Progenitor cell of endocrine pancreas (in vitro differentiated cells): Measurements from ENCODE around the gene RAB18. TPM values are rescaled to one million over a fixed set of nuclear protein-coding genes. Genes with fewer than 3 reads are reported as not detected.
A peak's percentile ranks its signal among the peaks of the same experiment; 100 is the strongest.

Source experiments
- DNase-seq: peaks from one replicate; pipeline ENCODE4 v3.0.0; 2021; ENCODE audit warnings: low spot score; ENCODE audit not compliant: unreplicated experiment
- H3K27ac Mint-ChIP-seq: 2 replicates; pipeline ENCODE4 v1.8.0; 2021; ENCODE audit warnings: mild to moderate bottlenecking, moderate library complexity, mixed read lengths
- H3K27me3 Mint-ChIP-seq: 2 replicates; pipeline ENCODE4 v1.8.0; 2021; ENCODE audit warnings: mixed read lengths
- H3K36me3 Mint-ChIP-seq: 2 replicates; pipeline ENCODE4 v1.8.0; 2022; ENCODE audit warnings: mixed read lengths; ENCODE audit not compliant: insufficient read depth
- H3K4me1 Mint-ChIP-seq: 2 replicates; pipeline ENCODE4 v1.8.0; 2021; ENCODE audit warnings: low read depth, mixed read lengths
- H3K4me3 Mint-ChIP-seq: 2 replicates; pipeline ENCODE4 v1.8.0; 2021; ENCODE audit warnings: low read depth, mild to moderate bottlenecking, moderate library complexity, mixed read lengths
- H3K9me3 Mint-ChIP-seq: 2 replicates; pipeline ENCODE4 v1.8.0; 2021; ENCODE audit warnings: low read depth, mixed read lengths
- total RNA-seq: library from RNA; stranded (reverse); gene quantifications from 2 replicates; pipeline ENCODE4 v1.2.1, GENCODE V29; 2021
- TF ChIP-seq, protein P1 (sequence below): fragments of 200-600 bp; sonication (generic); IDR thresholded peaks from one replicate; pipeline ENCODE4 v1.5.0; 2021; ENCODE audit warnings: antibody characterized with exemption, mild to moderate bottlenecking; ENCODE audit not compliant: unreplicated experiment

RAB18 gene
- total RNA-seq, 1 donor from 2014 or later: 81.0 TPM

DNA sequence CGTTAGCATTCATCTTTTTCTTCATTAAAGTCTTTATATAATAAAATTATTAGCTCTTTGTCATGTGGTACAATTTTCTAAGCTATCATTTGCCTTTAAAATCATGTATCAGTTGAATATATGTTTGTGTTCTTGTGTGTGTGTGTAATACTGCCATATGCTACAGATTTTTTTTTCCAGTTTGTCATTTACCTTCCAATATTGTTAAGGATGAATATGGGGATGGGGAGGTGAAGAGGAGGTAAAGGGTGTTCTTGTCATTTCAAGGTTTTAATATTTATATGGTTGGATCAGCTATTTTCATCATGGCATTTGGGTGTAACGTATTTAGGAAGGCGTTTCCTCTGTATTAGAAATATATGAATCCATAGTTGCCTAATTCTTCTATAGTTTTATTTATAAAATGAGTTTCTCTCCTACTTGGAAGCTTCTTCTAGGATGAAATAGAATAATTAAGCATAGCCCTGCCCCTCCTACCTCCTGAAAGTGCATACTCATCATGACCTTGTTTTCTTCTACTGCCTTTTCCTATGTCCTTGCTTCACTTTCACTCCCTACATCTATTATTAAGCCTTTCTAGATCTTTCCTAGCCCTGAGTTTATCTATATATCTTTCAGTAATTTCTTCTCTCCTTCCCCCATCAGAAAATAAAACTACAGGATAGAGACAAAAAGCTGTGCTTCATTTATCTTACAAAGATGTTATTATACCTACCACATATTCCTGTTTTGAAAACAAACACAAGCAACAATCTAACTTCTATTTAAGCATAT lies 25.1 kb downstream of the RAB18 start:
- DNase-seq: no peak
- Mint-ChIP-seq H3K4me1 (peaks cover 6% of the 10 kb centered on the region), H3K27me3 (no peaks in the 10 kb centered on the region), H3K4me3 (no peak overlapping the region), H3K36me3 (peaks cover 4% of the 10 kb centered on the region), H3K9me3 (no peaks in the 10 kb centered on the region), H3K27ac (peak overlapping the region; percentile 8)
- TF ChIP-seq, protein P1, sequence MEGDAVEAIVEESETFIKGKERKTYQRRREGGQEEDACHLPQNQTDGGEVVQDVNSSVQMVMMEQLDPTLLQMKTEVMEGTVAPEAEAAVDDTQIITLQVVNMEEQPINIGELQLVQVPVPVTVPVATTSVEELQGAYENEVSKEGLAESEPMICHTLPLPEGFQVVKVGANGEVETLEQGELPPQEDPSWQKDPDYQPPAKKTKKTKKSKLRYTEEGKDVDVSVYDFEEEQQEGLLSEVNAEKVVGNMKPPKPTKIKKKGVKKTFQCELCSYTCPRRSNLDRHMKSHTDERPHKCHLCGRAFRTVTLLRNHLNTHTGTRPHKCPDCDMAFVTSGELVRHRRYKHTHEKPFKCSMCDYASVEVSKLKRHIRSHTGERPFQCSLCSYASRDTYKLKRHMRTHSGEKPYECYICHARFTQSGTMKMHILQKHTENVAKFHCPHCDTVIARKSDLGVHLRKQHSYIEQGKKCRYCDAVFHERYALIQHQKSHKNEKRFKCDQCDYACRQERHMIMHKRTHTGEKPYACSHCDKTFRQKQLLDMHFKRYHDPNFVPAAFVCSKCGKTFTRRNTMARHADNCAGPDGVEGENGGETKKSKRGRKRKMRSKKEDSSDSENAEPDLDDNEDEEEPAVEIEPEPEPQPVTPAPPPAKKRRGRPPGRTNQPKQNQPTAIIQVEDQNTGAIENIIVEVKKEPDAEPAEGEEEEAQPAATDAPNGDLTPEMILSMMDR: no peak

GRCh38 chr10:27530477-27530876 lies 26.4 kb downstream of the RAB18 start:
- Mint-ChIP-seq H3K9me3 (no peaks in the 10 kb centered on the region), H3K36me3 (peaks cover 4% of the 10 kb centered on the region), H3K4me1 (peaks cover 3% of the 10 kb centered on the region), H3K27me3 (no peaks in the 10 kb centered on the region), H3K27ac (no peak overlapping the region), H3K4me3 (no peak overlapping the region)
- TF ChIP-seq, protein P1: no peak
- no peak for DNase-seq

- Mint-ChIP-seq H3K36me3 (peaks cover 4% of the 10 kb centered on the region), H3K27ac (peak overlapping the region; percentile 53), H3K9me3 (no peaks in the 10 kb centered on the region), H3K4me3 (no peak overlapping the region), H3K4me1 (peaks cover 3% of the 10 kb centered on the region), H3K27me3 (no peaks in the 10 kb centered on the region)
- no peak for DNase-seq
- TF ChIP-seq, protein P1: no peak
Observed at GRCh38 chr10:27531336-27531847, 27.3 kb downstream of the RAB18 start.

DNA sequence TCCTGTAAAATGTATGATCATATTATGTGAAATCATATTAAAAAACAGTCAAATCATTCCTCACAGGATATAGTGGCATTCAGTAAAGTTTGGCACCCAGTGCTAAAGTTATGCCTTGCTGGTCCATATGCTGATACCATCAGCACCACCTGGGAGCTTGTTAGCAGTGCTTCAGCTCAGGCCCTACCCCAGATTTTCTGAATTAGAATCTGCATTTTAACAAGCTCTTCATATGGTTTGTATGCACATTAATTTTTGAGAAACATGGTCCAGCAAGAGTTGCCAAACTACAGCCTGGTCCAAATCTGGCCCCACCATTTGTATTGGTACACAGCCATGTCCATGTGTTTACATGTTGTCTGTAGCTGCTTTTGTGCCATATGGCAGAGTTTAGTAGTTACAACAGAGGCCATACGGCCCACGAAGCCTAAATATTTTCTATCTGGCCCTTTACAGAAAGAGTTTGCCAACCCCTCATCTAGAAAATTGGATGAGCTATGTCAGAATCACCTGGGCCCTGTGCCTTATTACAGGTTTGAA lies 30.1 kb downstream of the RAB18 start:
- TF ChIP-seq, protein P1: no peak
- no peak for DNase-seq
- Mint-ChIP-seq H3K27ac (no peak overlapping the region), H3K36me3 (peaks cover 11% of the 10 kb centered on the region), H3K4me3 (no peak overlapping the region), H3K27me3 (no peaks in the 10 kb centered on the region), H3K4me1 (no peaks in the 10 kb centered on the region), H3K9me3 (no peaks in the 10 kb centered on the region)

DNA sequence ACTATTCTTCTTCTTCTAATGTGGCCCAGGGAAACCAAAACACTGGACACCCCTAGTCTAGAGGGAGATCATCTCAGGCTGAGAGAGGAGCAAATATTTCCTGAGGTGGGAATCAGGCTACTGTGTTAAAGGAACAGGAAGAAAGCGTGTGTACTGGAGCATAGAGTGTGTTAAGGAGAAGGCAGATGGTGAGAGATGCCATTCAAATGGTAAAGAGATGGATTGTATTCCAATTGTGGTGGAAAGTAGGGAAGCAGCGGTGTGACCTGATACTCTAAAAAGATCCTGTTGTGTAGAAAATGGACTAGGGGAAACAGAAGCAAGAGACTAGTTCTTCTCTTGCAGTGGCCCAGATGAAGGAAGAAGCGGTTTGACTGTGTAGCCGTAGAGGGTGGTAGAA lies 31.2 kb downstream of the RAB18 start:
- H3K9me3 Mint-ChIP-seq: no peaks in the 10 kb centered on the region
- no peak overlapping the region for H3K4me3 Mint-ChIP-seq
- H3K27me3 Mint-ChIP-seq: no peaks in the 10 kb centered on the region
- TF ChIP-seq, protein P1: no peak
- no peaks in the 10 kb centered on the region for H3K4me1 Mint-ChIP-seq
- peaks cover 12% of the 10 kb centered on the region for H3K36me3 Mint-ChIP-seq
- no peak overlapping the region for H3K27ac Mint-ChIP-seq
- no peak for DNase-seq
